ENCODE results near the gene A4GALT. TPM values are rescaled to one million over a fixed set of nuclear protein-coding genes. Genes with fewer than 3 reads are reported as not detected.

The A4GALT gene
- 15.2 to 24.7 TPM (median 24.1 TPM) in 5 replicates for total RNA-seq (2022; extraction: Qiagen RNA extraction; ENCODE audit: low read depth)

DNA sequence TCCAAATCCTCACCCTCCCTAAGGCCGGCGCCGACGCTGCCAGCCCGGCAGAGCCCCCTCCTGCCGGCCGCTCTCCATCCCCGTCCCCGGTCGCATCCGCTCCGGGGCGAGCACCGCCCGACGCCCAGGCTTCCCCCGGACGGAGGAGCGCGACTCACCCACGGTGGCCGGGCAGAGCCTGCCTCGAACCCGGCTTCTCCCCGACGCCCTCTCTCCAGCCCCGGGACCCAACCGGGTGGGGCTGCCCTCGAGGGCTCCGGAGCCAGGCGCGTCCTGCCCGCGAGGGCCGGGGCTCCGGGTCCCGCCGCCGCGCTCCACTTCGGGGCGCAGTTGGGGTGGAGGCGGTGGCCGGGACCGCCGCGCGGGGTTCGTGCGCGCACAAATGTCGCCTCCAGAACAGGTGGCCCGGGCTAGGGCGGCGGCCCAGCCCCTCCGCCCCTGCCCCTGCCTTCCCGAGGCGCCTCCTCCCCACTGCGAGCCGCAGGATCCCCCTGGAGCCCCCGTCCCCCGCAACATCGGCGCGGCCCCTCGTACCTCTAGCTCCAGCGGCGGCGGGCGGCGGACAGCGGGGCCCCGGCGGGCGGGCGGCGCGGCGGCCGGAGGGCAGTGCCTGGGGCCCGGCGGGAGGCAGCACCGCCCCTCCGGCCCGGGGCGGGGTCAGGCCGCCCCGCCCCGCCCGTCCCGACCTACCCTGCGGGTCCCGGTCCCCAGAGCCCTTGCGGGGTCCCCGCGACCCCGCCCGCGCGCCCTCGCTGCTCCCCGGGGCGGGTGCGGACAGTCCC lies at the start of gene A4GALT:
Gene A4GALT, minus strand, starts transcription at position 608 of the 782 bp plus-strand sequence. CDS start 26,919 bp downstream, outside the sequence.

GRCh38 chr22:42649246-42650099 lies 71.2 kb downstream of the A4GALT start, which contains the start of gene CYB5R3:
CYB5R3 (minus strand) TSS chr22:42649392; CDS start chr22:42649315, 77 bp downstream.

Other genes starting within 250 kb of the A4GALT start
- 45.1 to 65.1 TPM (median 56.7 TPM) in 5 replicates for gene RRP7A, start 201.1 kb downstream of the A4GALT start, total RNA-seq (2022; extraction: Qiagen RNA extraction; ENCODE audit: low read depth)
- gene SERHL2, start 166.9 kb downstream of the A4GALT start, total RNA-seq (2022; extraction: Qiagen RNA extraction; ENCODE audit: low read depth), result 0.13 to 0.59 TPM (median 0.24 TPM) in 3 of 5 replicates, not detected in the others
- 35.5 to 41.8 TPM (median 39.1 TPM) in 5 replicates for gene POLDIP3, start 106.0 kb downstream of the A4GALT start, total RNA-seq (2022; extraction: Qiagen RNA extraction; ENCODE audit: low read depth)
- not detected in 5 replicates for gene ATP5MGL, start 80.3 kb downstream of the A4GALT start, total RNA-seq (2022; extraction: Qiagen RNA extraction; ENCODE audit: low read depth)
- 91.7 to 123 TPM (median 114 TPM) in 5 replicates for gene CYB5R3, start 71.5 kb downstream of the A4GALT start, total RNA-seq (2022; extraction: Qiagen RNA extraction; ENCODE audit: low read depth)
- gene ARFGAP3, start 136.4 kb upstream of the A4GALT start, total RNA-seq (2022; extraction: Qiagen RNA extraction; ENCODE audit: low read depth), result 19.0 to 24.4 TPM (median 22.3 TPM) in 5 replicates